ENCODE measurements around the gene USP47.

The USP47 gene

DNA sequence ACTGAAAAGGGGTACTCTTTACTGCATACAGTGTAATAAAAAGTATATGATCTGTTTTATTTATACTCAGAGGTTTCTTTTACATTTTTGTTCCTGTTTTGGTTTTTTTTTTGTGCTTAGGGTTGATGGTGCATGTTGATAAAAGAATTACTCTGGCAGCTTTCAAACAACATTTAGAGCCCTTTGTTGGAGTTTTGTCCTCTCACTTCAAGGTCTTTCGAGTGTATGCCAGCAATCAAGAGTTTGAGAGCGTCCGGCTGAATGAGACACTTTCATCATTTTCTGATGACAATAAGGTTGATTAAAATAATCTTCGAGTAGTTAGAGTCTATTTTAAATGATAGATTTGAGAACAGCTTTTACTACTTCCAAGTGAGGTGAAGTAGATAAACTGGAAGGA lies 106.1 kb downstream of the USP47 start:
- DNase-seq (no peak), ATAC-seq (ENCODE audit: insufficient read depth, low read depth) (no peak)
- H2AFZ ChIP-seq (ENCODE audit: low read depth, low read length): no peak overlapping the region
- H3K4me3 ChIP-seq (ENCODE audit: low read depth in 1 of 2, low read length in 2 of 2): no peak overlapping the region
- no peak overlapping the region for H3K27ac ChIP-seq (ENCODE audit: low read length)
- H3K36me3 ChIP-seq (ENCODE audit: insufficient read depth, low read length): peaks cover 91% of the 10 kb centered on the region
- no peak for TF ChIP-seq EZH2 (IDR thresholded peaks at IDR 0.05; ENCODE audit: borderline replicate concordance, low read depth, low read length, severe bottlenecking)
- TF ChIP-seq, protein P1, sequence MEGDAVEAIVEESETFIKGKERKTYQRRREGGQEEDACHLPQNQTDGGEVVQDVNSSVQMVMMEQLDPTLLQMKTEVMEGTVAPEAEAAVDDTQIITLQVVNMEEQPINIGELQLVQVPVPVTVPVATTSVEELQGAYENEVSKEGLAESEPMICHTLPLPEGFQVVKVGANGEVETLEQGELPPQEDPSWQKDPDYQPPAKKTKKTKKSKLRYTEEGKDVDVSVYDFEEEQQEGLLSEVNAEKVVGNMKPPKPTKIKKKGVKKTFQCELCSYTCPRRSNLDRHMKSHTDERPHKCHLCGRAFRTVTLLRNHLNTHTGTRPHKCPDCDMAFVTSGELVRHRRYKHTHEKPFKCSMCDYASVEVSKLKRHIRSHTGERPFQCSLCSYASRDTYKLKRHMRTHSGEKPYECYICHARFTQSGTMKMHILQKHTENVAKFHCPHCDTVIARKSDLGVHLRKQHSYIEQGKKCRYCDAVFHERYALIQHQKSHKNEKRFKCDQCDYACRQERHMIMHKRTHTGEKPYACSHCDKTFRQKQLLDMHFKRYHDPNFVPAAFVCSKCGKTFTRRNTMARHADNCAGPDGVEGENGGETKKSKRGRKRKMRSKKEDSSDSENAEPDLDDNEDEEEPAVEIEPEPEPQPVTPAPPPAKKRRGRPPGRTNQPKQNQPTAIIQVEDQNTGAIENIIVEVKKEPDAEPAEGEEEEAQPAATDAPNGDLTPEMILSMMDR (IDR thresholded peaks at IDR 0.05; ENCODE audit: borderline replicate concordance, extremely low read depth, low read length, poor library complexity, severe bottlenecking): no peak
- no peak overlapping the region for H3K9ac ChIP-seq (ENCODE audit: low read depth, low read length)
- H4K20me1 ChIP-seq (ENCODE audit: insufficient read depth, low read length): no peaks in the 10 kb centered on the region
- H3K79me2 ChIP-seq (ENCODE audit: insufficient read depth, low read length): no peaks in the 10 kb centered on the region
- H3K9me3 ChIP-seq (ENCODE audit: insufficient read depth, low read length, severe bottlenecking): no peaks in the 10 kb centered on the region
- no peak overlapping the region for H3K4me2 ChIP-seq (ENCODE audit: insufficient read depth, low read length)
- H3K27me3 ChIP-seq (ENCODE audit: insufficient read depth, low read length, poor library complexity): no peaks in the 10 kb centered on the region
- H3K4me1 ChIP-seq (ENCODE audit: insufficient read depth, low read length): no peaks in the 10 kb centered on the region

DNA sequence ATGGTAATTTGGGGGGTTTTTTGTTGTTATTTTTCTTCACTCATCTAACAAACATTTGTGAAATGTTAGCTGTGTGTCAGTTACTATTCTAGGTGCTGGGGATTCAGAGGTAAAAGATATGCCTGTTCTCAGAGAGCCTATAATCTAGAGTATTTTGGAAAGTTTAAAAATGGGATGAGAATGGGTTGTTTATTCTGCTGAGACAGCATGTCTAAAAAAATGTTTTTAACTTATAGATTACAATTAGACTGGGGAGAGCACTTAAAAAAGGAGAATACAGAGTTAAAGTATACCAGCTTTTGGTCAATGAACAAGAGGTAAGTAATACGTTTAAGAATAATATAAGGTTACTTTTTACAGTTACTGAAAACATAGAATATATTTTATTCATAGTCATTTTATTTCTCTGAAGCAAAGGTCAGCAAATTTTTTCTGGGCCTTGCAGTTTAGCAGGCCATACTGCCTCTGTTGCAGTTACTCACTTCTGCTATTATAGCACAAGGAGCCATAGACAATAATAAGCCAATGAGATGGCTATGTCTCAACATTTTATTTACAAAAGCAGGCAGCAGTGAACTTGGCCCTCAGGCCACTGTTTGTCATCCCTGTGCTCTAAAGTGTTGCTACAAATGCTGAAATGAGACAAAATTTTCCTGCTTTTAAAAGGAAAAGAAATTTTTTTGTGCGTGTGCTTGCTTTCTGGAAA lies 106.6 kb downstream of the USP47 start:
- TF ChIP-seq, protein P1 (IDR thresholded peaks at IDR 0.05; ENCODE audit: borderline replicate concordance, extremely low read depth, low read length, poor library complexity, severe bottlenecking): no peak
- TF ChIP-seq EZH2 (IDR thresholded peaks at IDR 0.05; ENCODE audit: borderline replicate concordance, low read depth, low read length, severe bottlenecking): no peak
- no peak for ATAC-seq (ENCODE audit: insufficient read depth, low read depth)

DNA sequence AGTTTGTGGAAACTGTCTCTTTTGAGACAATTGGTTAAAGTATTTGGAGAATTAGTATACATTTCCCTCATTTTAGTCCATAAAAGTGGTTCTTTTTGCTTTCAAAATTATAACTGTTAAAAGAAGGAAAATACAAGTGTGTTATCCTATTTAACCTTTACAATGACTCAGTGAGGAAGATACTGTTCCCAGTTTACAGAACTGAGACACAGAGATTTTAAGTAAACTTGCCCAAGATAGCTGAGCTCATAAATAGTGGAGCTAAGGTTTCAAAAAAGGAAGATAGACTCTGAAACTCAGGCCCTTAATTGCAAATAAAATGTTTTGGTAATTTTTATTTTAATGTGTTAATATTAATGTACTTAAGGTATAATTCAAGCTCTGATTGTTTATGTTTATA lies 107.7 kb downstream of the USP47 start:
- TF ChIP-seq, protein P1 (IDR thresholded peaks at IDR 0.05; ENCODE audit: borderline replicate concordance, extremely low read depth, low read length, poor library complexity, severe bottlenecking): no peak
- no peak for TF ChIP-seq EZH2 (IDR thresholded peaks at IDR 0.05; ENCODE audit: borderline replicate concordance, low read depth, low read length, severe bottlenecking)
- no peak for DNase-seq
- no peak overlapping the region for H3K4me3 ChIP-seq (ENCODE audit: low read depth in 1 of 2, low read length in 2 of 2)
- H3K4me2 ChIP-seq (ENCODE audit: insufficient read depth, low read length): no peak overlapping the region
- H4K20me1 ChIP-seq (ENCODE audit: insufficient read depth, low read length): no peaks in the 10 kb centered on the region
- H3K79me2 ChIP-seq (ENCODE audit: insufficient read depth, low read length): no peaks in the 10 kb centered on the region
- ATAC-seq (ENCODE audit: insufficient read depth, low read depth): no peak
- no peak overlapping the region for H3K27ac ChIP-seq (ENCODE audit: low read length)
- H3K27me3 ChIP-seq (ENCODE audit: insufficient read depth, low read length, poor library complexity): no peaks in the 10 kb centered on the region
- peaks cover 91% of the 10 kb centered on the region for H3K36me3 ChIP-seq (ENCODE audit: insufficient read depth, low read length)
- H3K9me3 ChIP-seq (ENCODE audit: insufficient read depth, low read length, severe bottlenecking): no peaks in the 10 kb centered on the region
- H2AFZ ChIP-seq (ENCODE audit: low read depth, low read length): no peak overlapping the region
- no peak overlapping the region for H3K9ac ChIP-seq (ENCODE audit: low read depth, low read length)
- H3K4me1 ChIP-seq (ENCODE audit: insufficient read depth, low read length): no peaks in the 10 kb centered on the region

More for the DNA sequence above, 106.6 kb downstream of the USP47 start:
- no peaks in the 10 kb centered on the region for H3K4me1 ChIP-seq (ENCODE audit: insufficient read depth, low read length)
- peaks cover 92% of the 10 kb centered on the region for H3K36me3 ChIP-seq (ENCODE audit: insufficient read depth, low read length)
- no peaks in the 10 kb centered on the region for H3K27me3 ChIP-seq (ENCODE audit: insufficient read depth, low read length, poor library complexity)
- H3K4me2 ChIP-seq (ENCODE audit: insufficient read depth, low read length): no peak overlapping the region
- H4K20me1 ChIP-seq (ENCODE audit: insufficient read depth, low read length): no peaks in the 10 kb centered on the region
- no peak overlapping the region for H3K9ac ChIP-seq (ENCODE audit: low read depth, low read length)
- H3K27ac ChIP-seq (ENCODE audit: low read length): no peak overlapping the region
- no peaks in the 10 kb centered on the region for H3K79me2 ChIP-seq (ENCODE audit: insufficient read depth, low read length)
- DNase-seq: no peak
- no peaks in the 10 kb centered on the region for H3K9me3 ChIP-seq (ENCODE audit: insufficient read depth, low read length, severe bottlenecking)
- H2AFZ ChIP-seq (ENCODE audit: low read depth, low read length): no peak overlapping the region
- H3K4me3 ChIP-seq (ENCODE audit: low read depth in 1 of 2, low read length in 2 of 2): no peak overlapping the region
